ENCODE data around the gene TPSB2.

The TPSB2 gene

GRCh38 chr16:1221628-1222552 lies 8.1 kb downstream of the TPSB2 start:
- ATAC-seq, result no peak
- no peak for TF ChIP-seq PATZ1 (CRISPR knock-in tag; IDR thresholded peaks at IDR 0.05; ENCODE audit: borderline replicate concordance)
- no peak for TF ChIP-seq ZNF8 (CRISPR knock-in tag; IDR thresholded peaks at IDR 0.05)
- TF ChIP-seq OSR1 (CRISPR knock-in tag; IDR thresholded peaks at IDR 0.05), result no peak
- no peak for TF ChIP-seq TOX (CRISPR knock-in tag; IDR thresholded peaks at IDR 0.05; ENCODE audit: borderline replicate concordance)

GRCh38 chr16:1220841-1221627 lies 8.9 kb downstream of the TPSB2 start:
- ATAC-seq, result no peak
- TF ChIP-seq ZNF8 (CRISPR knock-in tag; IDR thresholded peaks at IDR 0.05), result no peak
- TF ChIP-seq TSHZ2 (CRISPR knock-in tag; IDR thresholded peaks at IDR 0.05), result no peak
- no peak for TF ChIP-seq ZC3H10 (CRISPR knock-in tag; IDR thresholded peaks at IDR 0.05)
- TF ChIP-seq ZFP30 (CRISPR knock-in tag; IDR thresholded peaks at IDR 0.05), result no peak
- TF ChIP-seq BACH2 (CRISPR knock-in tag; IDR thresholded peaks at IDR 0.05; ENCODE audit: borderline replicate concordance), result no peak
- TF ChIP-seq OSR1 (CRISPR knock-in tag; IDR thresholded peaks at IDR 0.05), result no peak
- TF ChIP-seq ISL1 (CRISPR knock-in tag; IDR thresholded peaks at IDR 0.05), result no peak
- TF ChIP-seq CREB5 (CRISPR knock-in tag; IDR thresholded peaks at IDR 0.05; ENCODE audit: low read depth), result no peak
- no peak for TF ChIP-seq ZNF70 (CRISPR knock-in tag; IDR thresholded peaks at IDR 0.05)
- TF ChIP-seq RARB (CRISPR knock-in tag; IDR thresholded peaks at IDR 0.05), result no peak
- no peak for TF ChIP-seq TCF4 (CRISPR knock-in tag; IDR thresholded peaks at IDR 0.05; ENCODE audit: borderline replicate concordance)
- no peak for TF ChIP-seq ARNTL (CRISPR knock-in tag; IDR thresholded peaks at IDR 0.05; ENCODE audit: borderline replicate concordance, low read depth)
- no peak for TF ChIP-seq ZNF565 (CRISPR knock-in tag; conservative IDR thresholded peaks at IDR 0.05; ENCODE audit: low read depth)
- no peak for TF ChIP-seq CSRNP3 (CRISPR knock-in tag; IDR thresholded peaks at IDR 0.05)
- TF ChIP-seq PATZ1 (CRISPR knock-in tag; IDR thresholded peaks at IDR 0.05; ENCODE audit: borderline replicate concordance), result no peak
- TF ChIP-seq ESRRG (CRISPR knock-in tag; IDR thresholded peaks at IDR 0.05), result no peak

GRCh38 chr16:1220098-1220728 lies 9.8 kb downstream of the TPSB2 start:
- ATAC-seq, result no peak
- TF ChIP-seq GLIS3 (CRISPR knock-in tag; IDR thresholded peaks at IDR 0.05), result no peak
- TF ChIP-seq ARNTL (CRISPR knock-in tag; IDR thresholded peaks at IDR 0.05; ENCODE audit: borderline replicate concordance, low read depth), result no peak
- TF ChIP-seq ISL1 (CRISPR knock-in tag; IDR thresholded peaks at IDR 0.05), result no peak
- no peak for TF ChIP-seq TOX (CRISPR knock-in tag; IDR thresholded peaks at IDR 0.05; ENCODE audit: borderline replicate concordance)
- TF ChIP-seq TCF4 (CRISPR knock-in tag; IDR thresholded peaks at IDR 0.05; ENCODE audit: borderline replicate concordance), result no peak
- TF ChIP-seq POU6F1 (CRISPR knock-in tag; IDR thresholded peaks at IDR 0.05; ENCODE audit: borderline replicate concordance, low read depth), result no peak
- no peak for TF ChIP-seq ZFP3 (CRISPR knock-in tag; IDR thresholded peaks at IDR 0.05)
- no peak for TF ChIP-seq BACH2 (CRISPR knock-in tag; IDR thresholded peaks at IDR 0.05; ENCODE audit: borderline replicate concordance)
- no peak for TF ChIP-seq CSRNP3 (CRISPR knock-in tag; IDR thresholded peaks at IDR 0.05)
- no peak for TF ChIP-seq CSDC2 (CRISPR knock-in tag; IDR thresholded peaks at IDR 0.05)

All from SK-N-SH treated with all-trans-retinoic acid at 6 μM for 48 hours (cell line).